B cell (primary cell): Measurements from ENCODE around the gene CRABP1. TPM values are rescaled to one million over a fixed set of nuclear protein-coding genes. Genes with fewer than 3 reads are reported as not detected.

Experiments
- ATAC-seq: fragments of 200-7000 bp; cut with Tn5 transposase; one replicate; pipeline ENCODE4 v1.10.0; 2021; ENCODE audit warnings: low read depth, mild to moderate bottlenecking, moderate number of reproducible peaks, moderate library complexity
- CTCF ChIA-PET: fragments of 350-600 bp; sonication (Branson Sonifier 250); formaldehyde crosslinking; loops from one replicate; lab custom pipeline; 2021; ENCODE audit warnings: antibody characterized with exemption, inconsistent platforms; lab: Charles Lee
- POLR2A ChIA-PET: fragments of 350-600 bp; sonication (Branson Sonifier 250); formaldehyde crosslinking; loops from one replicate; lab custom pipeline; 2021; ENCODE audit warnings: antibody characterized with exemption; lab: Charles Lee
- DNase-seq: peaks from one replicate; pipeline ENCODE4 v3.0.0; 2013
- H2AFZ ChIP-seq: 2 replicates; pipeline ENCODE4 v1.6.1; 2012; ENCODE audit warnings: mild to moderate bottlenecking, low read depth, low read length; ENCODE audit not compliant: insufficient read depth, poor library complexity, severe bottlenecking
- H3K27ac ChIP-seq, 2 donors: 1 replicate in 1 of 2; 2 replicates in 1 of 2; pipeline ENCODE4 v1.5.1; 2012 to 2013; ENCODE audit warnings: low read length in 2 of 2, mild to moderate bottlenecking in 2 of 2, moderate library complexity in 1 of 2
- H3K27me3 ChIP-seq, 4 experiments: fragments of 200-600 bp in 1 of 4; sonication (generic) in 1 of 4; replicated peaks in 1 of 4; 1 replicate in 2 of 4; 2 replicates in 2 of 4; pipeline versions ENCODE4 v1.6.1 to v1.7.0; 2013 to 2016; ENCODE audit warnings: low read length in 3 of 4, mild to moderate bottlenecking in 2 of 4, mixed read lengths in 1 of 4, moderate library complexity in 1 of 4; ENCODE audit not compliant: insufficient read depth in 4 of 4, control insufficient read depth in 3 of 4; ENCODE audit errors: control extremely low read depth in 1 of 4
- H3K36me3 ChIP-seq, 2 experiments: replicated peaks in 1 of 2; 1 replicate in 1 of 2; 2 replicates in 1 of 2; pipeline versions ENCODE4 v1.6.1 to v1.7.1; 2013; ENCODE audit warnings: low read length in 1 of 2; ENCODE audit not compliant: insufficient read depth in 2 of 2, control insufficient read depth in 1 of 2; ENCODE audit errors: control extremely low read depth in 1 of 2, extremely low read depth in 1 of 2
- H3K4me1 ChIP-seq, 2 donors: fragments of 200-600 bp in 1 of 2; sonication (generic) in 1 of 2; 1 replicate in 1 of 2; 2 replicates in 1 of 2; pipeline versions ENCODE4 v1.5.1 to v1.6.1; 2013 to 2017; ENCODE audit warnings: low read length in 2 of 2; ENCODE audit not compliant: control insufficient read depth in 2 of 2, insufficient read depth in 2 of 2
- H3K4me2 ChIP-seq: replicated peaks from 2 replicates; pipeline ENCODE3; 2012; ENCODE audit warnings: mild to moderate bottlenecking, low read depth, low read length; ENCODE audit not compliant: poor library complexity, severe bottlenecking
- H3K4me3 ChIP-seq, 5 experiments: fragments of 200-600 bp in 1 of 5; sonication (generic) in 1 of 5; 1 replicate in 3 of 5; 2 replicates in 2 of 5; pipeline versions ENCODE4 v1.5.1 to v1.7.0; 2011 to 2016; ENCODE audit warnings: low read length in 4 of 5, mild to moderate bottlenecking in 4 of 5, low read depth in 2 of 5, control low read depth in 1 of 5, moderate library complexity in 1 of 5; ENCODE audit not compliant: insufficient read depth in 1 of 5; ENCODE audit errors: control extremely low read depth in 1 of 5, extremely low read depth in 1 of 5
- H3K79me2 ChIP-seq: fragments of 200-600 bp; sonication (generic); one replicate; pipeline ENCODE4 v1.6.0; 2016; ENCODE audit warnings: low read length; ENCODE audit not compliant: control insufficient read depth, insufficient read depth
- H3K9ac ChIP-seq: fragments of 200-600 bp; sonication (generic); 2 replicates; pipeline ENCODE4 v1.6.1; 2017; ENCODE audit warnings: mild to moderate bottlenecking, low read length, moderate library complexity
- H3K9me3 ChIP-seq, 3 donors: one replicate each; pipeline versions ENCODE4 v1.6.1 to v1.7.1; 2013; ENCODE audit warnings: low read length in 2 of 3; ENCODE audit not compliant: control insufficient read depth in 2 of 3, insufficient read depth in 1 of 3; ENCODE audit errors: control extremely low read depth in 1 of 3
- H4K20me1 ChIP-seq: 2 replicates; pipeline ENCODE4 v1.6.0; 2012; ENCODE audit warnings: mild to moderate bottlenecking, low read length; ENCODE audit not compliant: insufficient read depth, control insufficient read depth, poor library complexity, severe bottlenecking
- H3K27ac Mint-ChIP-seq: one replicate; pipeline ENCODE4 v1.8.0; 2021; ENCODE audit warnings: mixed read lengths
- H3K27me3 Mint-ChIP-seq: one replicate; pipeline ENCODE4 v1.8.0; 2021; ENCODE audit warnings: mixed read lengths
- H3K4me1 Mint-ChIP-seq: one replicate; pipeline ENCODE4 v1.8.0; 2021; ENCODE audit warnings: mixed read lengths
- H3K4me3 Mint-ChIP-seq: one replicate; pipeline ENCODE4 v1.8.0; 2021; ENCODE audit warnings: mixed read lengths
- H3K9me3 Mint-ChIP-seq: one replicate; pipeline ENCODE4 v1.8.0; 2022; ENCODE audit warnings: mixed read lengths; ENCODE audit not compliant: insufficient read depth
- CTCF ChIP-seq: fragments of 200-600 bp; IDR thresholded peaks from one replicate; pipeline ENCODE4 v1.8.0; 2022; ENCODE audit warnings: antibody characterized with exemption, mild to moderate bottlenecking
- EZH2 ChIP-seq: IDR thresholded peaks from 2 replicates; pipeline ENCODE4 v1.6.1; 2012; ENCODE audit warnings: borderline replicate concordance, low read depth, mild to moderate bottlenecking, moderate library complexity, low read length; ENCODE audit not compliant: insufficient read depth, poor library complexity, severe bottlenecking
- WGBS: methylation state at CpG from one replicate; pipeline ENCODE4 v1.1.5; 2013; ENCODE audit warnings: missing lambda C conversion rate; ENCODE audit not compliant: insufficient coverage; 5-methylcytosine and 5-hydroxymethylcytosine counted together
- intact Hi-C: fragments of 100-400 bp; cut with micrococcal nuclease; formaldehyde crosslinking; loops from one replicate; pipeline ENCODE4 v1.10.0; 2022
- polyA plus RNA-seq: library from polyadenylated mRNA; depleted of rRNA; stranded (reverse); fragments of >200 nt; gene quantifications from 2 replicates; pipeline ENCODE4 v1.2.3, GENCODE V29; 2012
- total RNA-seq, 2 donors: library from RNA; stranded (reverse); fragments of 120-200 nt in 1 of 2; gene quantifications; 1 replicate in 1 of 2; 2 replicates in 1 of 2; pipeline versions ENCODE4 v1.2.3 to v1.2.4, GENCODE V29; 2013 to 2022

Gene CRABP1
- total and polyA plus RNA-seq, 2 donors (not counting 1 experiment from before 2014, with no cell fraction given) = not detected

GRCh38 chr15:78335985-78336384 is 4.2 kb upstream of the CRABP1 start:
- no peak for ATAC-seq
- CTCF ChIA-PET = no interaction called here
- H3K27ac Mint-ChIP-seq = no peak overlapping the region

GRCh38 chr15:78338781-78339180 is 1.4 kb upstream of the CRABP1 start:
- peaks cover 0 to 32% (median 16%) of the 10 kb centered on the region in 4 experiments for H3K27me3 ChIP-seq
- peaks cover 8% of the 10 kb centered on the region for H3K4me1 Mint-ChIP-seq
- no peak for TF ChIP-seq CTCF
- TF ChIP-seq EZH2 = no peak
- no peaks in the 10 kb centered on the region for H3K79me2 ChIP-seq
- DNase-seq = no peak
- no peak overlapping the region for H3K4me3 ChIP-seq
- H3K9me3 ChIP-seq = no peaks in the 10 kb centered on the region
- peaks cover 44% of the 10 kb centered on the region for H3K27me3 Mint-ChIP-seq
- H2AFZ ChIP-seq = no peak overlapping the region
- H3K27ac ChIP-seq = no peak overlapping the region
- ATAC-seq = no peak
- intact Hi-C loops = no loop called here
- 84% methylated on average over 4 of the region's 7 CpGs for WGBS
- no peaks in the 10 kb centered on the region for H4K20me1 ChIP-seq
- ChIA-PET CTCF (no interaction called here), POLR2A (no interaction called here)
- no peak overlapping the region for H3K27ac Mint-ChIP-seq
- H3K4me3 Mint-ChIP-seq = no peak overlapping the region
- no peak overlapping the region for H3K4me2 ChIP-seq
- H3K36me3 ChIP-seq = no peaks in the 10 kb centered on the region
- no peaks in the 10 kb centered on the region for H3K9me3 Mint-ChIP-seq
- peaks cover 4 to 7% of the 10 kb centered on the region in 2 donors for H3K4me1 ChIP-seq
- no peak overlapping the region for H3K9ac ChIP-seq

More at GRCh38 chr15:78335985-78336384, 4.2 kb upstream of the CRABP1 start:
- Mint-ChIP-seq H3K4me3 (no peak overlapping the region), H3K4me1 (peaks cover 8% of the 10 kb centered on the region), H3K9me3 (no peaks in the 10 kb centered on the region), H3K27me3 (peaks cover 28% of the 10 kb centered on the region)
- Histone ChIP-seq H3K4me2 (no peak overlapping the region), H3K27ac (no peak overlapping the region), H4K20me1 (no peaks in the 10 kb centered on the region), H3K4me1 (peaks cover 4 to 7% of the 10 kb centered on the region in 2 donors), H3K27me3 (peaks cover 0 to 25% (median 8%) of the 10 kb centered on the region in 4 experiments), H3K36me3 (no peaks in the 10 kb centered on the region), H3K9me3 (no peaks in the 10 kb centered on the region), H3K79me2 (no peaks in the 10 kb centered on the region), H2AFZ (no peak overlapping the region), H3K4me3 (no peak overlapping the region), H3K9ac (no peak overlapping the region)
- TF ChIP-seq CTCF = no peak
- TF ChIP-seq EZH2 = no peak
- WGBS = 96% methylated on average over 4 of the region's 4 CpGs
- DNase-seq = no peak
- intact Hi-C loops = no loop called here
- POLR2A ChIA-PET = no interaction called here
